ENCODE results near the gene TMEM59. TPM values are rescaled to one million over a fixed set of nuclear protein-coding genes. Genes with fewer than 3 reads are reported as not detected.

The TMEM59 gene
- total RNA-seq, 1 experiment from 2014 or later: 121 TPM

DNA sequence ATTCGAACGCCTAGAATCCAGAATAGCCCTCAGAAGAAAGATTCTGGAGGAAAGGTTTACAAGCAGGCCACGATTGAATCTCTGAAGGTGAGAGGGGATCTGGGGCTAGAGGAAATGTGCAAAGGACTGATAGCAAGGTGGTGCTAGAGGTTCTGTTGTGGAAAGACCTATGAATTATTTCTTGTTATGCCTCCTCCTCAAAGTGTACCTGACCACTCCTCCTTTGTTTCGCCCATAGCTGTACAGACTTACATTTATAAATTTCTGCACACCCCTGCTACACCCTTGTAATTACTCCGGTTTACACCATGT is 1.4 kb upstream of the TMEM59 start:
- Histone ChIP-seq H3K4me2 (ENCODE audit: low read length) (peak overlapping the region; percentile 77), H3K4me1 (ENCODE audit: control insufficient read depth in 1 of 2, insufficient read depth in 2 of 2, low read length in 2 of 2) (peaks cover 8 to 18% of the 10 kb centered on the region in 2 experiments; a peak in 3 of 4 replicates), H3K27me3 (ENCODE audit: insufficient read depth, low read length) (no peaks in the 10 kb centered on the region), H3K4me3 (replicated peaks in 1 of 2; ENCODE audit: low read depth in 1 of 2, low read length in 2 of 2) (peak overlapping the region; percentile 88 to 94), H3K27ac (ENCODE audit: low read depth, low read length) (no peak overlapping the region), H3K79me2 (ENCODE audit: insufficient read depth, low read length) (peaks cover 22% of the 10 kb centered on the region; the same call in 1 of the 2 replicates), H3K36me3 (ENCODE audit: control insufficient read depth in 1 of 2, insufficient read depth in 2 of 2, low read length in 2 of 2) (no peaks in the 10 kb centered on the region), H3K9ac (ENCODE audit: low read length) (peak overlapping the region; percentile 70; the same call in 1 of the 2 replicates), H3K9me3 (ENCODE audit: control insufficient read depth in 1 of 2, insufficient read depth in 1 of 2, low read depth in 1 of 2, low read length in 2 of 2) (no peaks in the 10 kb centered on the region), H4K20me1 (ENCODE audit: insufficient read depth) (no peaks in the 10 kb centered on the region), H3K9me2 (ENCODE audit: insufficient read depth) (no peaks in the 10 kb centered on the region), H2AFZ (ENCODE audit: low read depth, low read length, poor library complexity, severe bottlenecking) (no peak overlapping the region)
- ChIA-PET RAD21 (ENCODE audit: low non-redundant PET in 1 of 2, low total read pairs in 2 of 2, uncharacterized antibody in 2 of 2, unreplicated experiment in 2 of 2) (no interaction called here), POLR2A (no interaction called here), CTCF (no interaction called here)
- DNase-seq (ENCODE audit: low read depth, low spot score): no peak
- no peak for ATAC-seq
- TF ChIP-seq RAD21 (IDR thresholded peaks at IDR 0.05; ENCODE audit: low read depth) (no peak), JUND (IDR thresholded peaks at IDR 0.05) (no peak), CBX3 (IDR thresholded peaks at IDR 0.05; ENCODE audit: low read depth) (no peak), POLR2AphosphoS5 (IDR thresholded peaks at IDR 0.05; ENCODE audit: low read depth, low read length) (no peak), ELF1 (IDR thresholded peaks at IDR 0.05; ENCODE audit: borderline replicate concordance, low read depth) (no peak), EGR1 (IDR thresholded peaks at IDR 0.05; ENCODE audit: low read depth) (no peak), SIN3A (IDR thresholded peaks at IDR 0.05; ENCODE audit: low read depth) (no peak), POLR2A (IDR thresholded peaks at IDR 0.05; ENCODE audit: borderline replicate concordance, extremely low read depth, insufficient read depth, insufficient read length) (no peak), TCF7L2 (IDR thresholded peaks at IDR 0.05; ENCODE audit: borderline replicate concordance, extremely low read depth, insufficient read depth, insufficient read length) (no peak), EZH2phosphoT487 (IDR thresholded peaks at IDR 0.05; ENCODE audit: borderline replicate concordance) (no peak), CEBPB (IDR thresholded peaks at IDR 0.05; ENCODE audit: low read depth) (no peak)
- TF ChIP-seq, protein P1, sequence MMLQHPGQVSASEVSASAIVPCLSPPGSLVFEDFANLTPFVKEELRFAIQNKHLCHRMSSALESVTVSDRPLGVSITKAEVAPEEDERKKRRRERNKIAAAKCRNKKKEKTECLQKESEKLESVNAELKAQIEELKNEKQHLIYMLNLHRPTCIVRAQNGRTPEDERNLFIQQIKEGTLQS (IDR thresholded peaks at IDR 0.05): no peak
- TF ChIP-seq, protein P2, sequence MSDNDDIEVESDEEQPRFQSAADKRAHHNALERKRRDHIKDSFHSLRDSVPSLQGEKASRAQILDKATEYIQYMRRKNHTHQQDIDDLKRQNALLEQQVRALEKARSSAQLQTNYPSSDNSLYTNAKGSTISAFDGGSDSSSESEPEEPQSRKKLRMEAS (IDR thresholded peaks at IDR 0.05): no peak
- TF ChIP-seq, protein P3, sequence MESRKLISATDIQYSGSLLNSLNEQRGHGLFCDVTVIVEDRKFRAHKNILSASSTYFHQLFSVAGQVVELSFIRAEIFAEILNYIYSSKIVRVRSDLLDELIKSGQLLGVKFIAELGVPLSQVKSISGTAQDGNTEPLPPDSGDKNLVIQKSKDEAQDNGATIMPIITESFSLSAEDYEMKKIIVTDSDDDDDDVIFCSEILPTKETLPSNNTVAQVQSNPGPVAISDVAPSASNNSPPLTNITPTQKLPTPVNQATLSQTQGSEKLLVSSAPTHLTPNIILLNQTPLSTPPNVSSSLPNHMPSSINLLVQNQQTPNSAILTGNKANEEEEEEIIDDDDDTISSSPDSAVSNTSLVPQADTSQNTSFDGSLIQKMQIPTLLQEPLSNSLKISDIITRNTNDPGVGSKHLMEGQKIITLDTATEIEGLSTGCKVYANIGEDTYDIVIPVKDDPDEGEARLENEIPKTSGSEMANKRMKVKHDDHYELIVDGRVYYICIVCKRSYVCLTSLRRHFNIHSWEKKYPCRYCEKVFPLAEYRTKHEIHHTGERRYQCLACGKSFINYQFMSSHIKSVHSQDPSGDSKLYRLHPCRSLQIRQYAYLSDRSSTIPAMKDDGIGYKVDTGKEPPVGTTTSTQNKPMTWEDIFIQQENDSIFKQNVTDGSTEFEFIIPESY (IDR thresholded peaks at IDR 0.05; ENCODE audit: extremely low read depth, insufficient replicate concordance, low read length): no peak
- BruUV-seq (replicated peaks): no TSS peak
- intact Hi-C loops (cut with micrococcal nuclease): loop anchor here (5.0 kb wide), 1 partner anchor 97 kb away; no protein-coding TSS in a partner anchor
